ENCODE measurements around the gene RAB10.
A peak's percentile ranks its signal among the peaks of the same experiment; 100 is the strongest.

The RAB10 gene

GRCh38 chr2:26130763-26131162 is 96.9 kb downstream of the RAB10 start:
- TF ChIP-seq FOXP2 (optimal IDR thresholded peaks at IDR 0.05; ENCODE audit: borderline replicate concordance, extremely low read depth, extremely low read length, insufficient read depth) = no peak
- no peak for TF ChIP-seq REST (IDR thresholded peaks at IDR 0.05; ENCODE audit: insufficient read depth in 1 of 2, low read depth in 2 of 2, low read length in 2 of 2)
- no peak for TF ChIP-seq POLR2AphosphoS5 (IDR thresholded peaks at IDR 0.05; ENCODE audit: low read depth, low read length)
- no peak for TF ChIP-seq SIN3A (IDR thresholded peaks at IDR 0.05; ENCODE audit: borderline replicate concordance, insufficient read depth, low read length)
- TF ChIP-seq TAF1 (IDR thresholded peaks at IDR 0.05; ENCODE audit: borderline replicate concordance, insufficient read depth, low read length) = no peak

GRCh38 chr2:26136451-26136850 is 102.6 kb downstream of the RAB10 start:
- TF ChIP-seq POLR2AphosphoS5 (IDR thresholded peaks at IDR 0.05; ENCODE audit: low read depth, low read length) = no peak
- no peak for TF ChIP-seq REST (IDR thresholded peaks at IDR 0.05; ENCODE audit: insufficient read depth in 1 of 2, low read depth in 2 of 2, low read length in 2 of 2)
- no peak for TF ChIP-seq FOXP2 (optimal IDR thresholded peaks at IDR 0.05; ENCODE audit: borderline replicate concordance, extremely low read depth, extremely low read length, insufficient read depth)
- no peak for TF ChIP-seq TAF1 (IDR thresholded peaks at IDR 0.05; ENCODE audit: borderline replicate concordance, insufficient read depth, low read length)
- no peak for TF ChIP-seq SIN3A (IDR thresholded peaks at IDR 0.05; ENCODE audit: borderline replicate concordance, insufficient read depth, low read length)

GRCh38 chr2:26139269-26140183 is 105.6 kb downstream of the RAB10 start:
- TF ChIP-seq SIN3A (IDR thresholded peaks at IDR 0.05; ENCODE audit: borderline replicate concordance, insufficient read depth, low read length) = no peak
- no peak for TF ChIP-seq TAF1 (IDR thresholded peaks at IDR 0.05; ENCODE audit: borderline replicate concordance, insufficient read depth, low read length)
- TF ChIP-seq POLR2AphosphoS5 (IDR thresholded peaks at IDR 0.05; ENCODE audit: low read depth, low read length) = peak; percentile 48; the same call in 1 of the 2 replicates
- TF ChIP-seq REST (IDR thresholded peaks at IDR 0.05; ENCODE audit: insufficient read depth in 1 of 2, low read depth in 2 of 2, low read length in 2 of 2) = no peak
- no peak for TF ChIP-seq FOXP2 (optimal IDR thresholded peaks at IDR 0.05; ENCODE audit: borderline replicate concordance, extremely low read depth, extremely low read length, insufficient read depth)

- TF ChIP-seq FOXP2 (optimal IDR thresholded peaks at IDR 0.05; ENCODE audit: borderline replicate concordance, extremely low read depth, extremely low read length, insufficient read depth) (no peak), TAF1 (IDR thresholded peaks at IDR 0.05; ENCODE audit: borderline replicate concordance, insufficient read depth, low read length) (no peak), SIN3A (IDR thresholded peaks at IDR 0.05; ENCODE audit: borderline replicate concordance, insufficient read depth, low read length) (no peak), POLR2AphosphoS5 (IDR thresholded peaks at IDR 0.05; ENCODE audit: low read depth, low read length) (no peak), REST (IDR thresholded peaks at IDR 0.05; ENCODE audit: insufficient read depth in 1 of 2, low read depth in 2 of 2, low read length in 2 of 2) (no peak)
These were observed 107.4 kb downstream of the RAB10 start for GRCh38 chr2:26141145-26141769.

Measured in PFSK-1 (cell line).